Neural progenitor cell (in vitro differentiated cells): ENCODE measurements around the gene CHD8.

Source experiments
- EZH2 ChIP-seq: fragments of 200-600 bp; sonication (generic); IDR thresholded peaks from 2 replicates; pipeline ENCODE4 v1.6.1; 2017; ENCODE audit warnings: antibody characterized with exemption, mild to moderate bottlenecking, moderate library complexity
- EZH2phosphoT487 ChIP-seq: fragments of 200-600 bp; sonication (generic); IDR thresholded peaks from 2 replicates; pipeline ENCODE4 v1.6.1; 2017; ENCODE audit warnings: antibody characterized with exemption
- TF ChIP-seq, protein P1 (sequence below): fragments of 200-600 bp; sonication (generic); IDR thresholded peaks from 2 replicates; pipeline ENCODE4 v1.5.1; 2017; ENCODE audit warnings: antibody characterized with exemption, mild to moderate bottlenecking

DNA sequence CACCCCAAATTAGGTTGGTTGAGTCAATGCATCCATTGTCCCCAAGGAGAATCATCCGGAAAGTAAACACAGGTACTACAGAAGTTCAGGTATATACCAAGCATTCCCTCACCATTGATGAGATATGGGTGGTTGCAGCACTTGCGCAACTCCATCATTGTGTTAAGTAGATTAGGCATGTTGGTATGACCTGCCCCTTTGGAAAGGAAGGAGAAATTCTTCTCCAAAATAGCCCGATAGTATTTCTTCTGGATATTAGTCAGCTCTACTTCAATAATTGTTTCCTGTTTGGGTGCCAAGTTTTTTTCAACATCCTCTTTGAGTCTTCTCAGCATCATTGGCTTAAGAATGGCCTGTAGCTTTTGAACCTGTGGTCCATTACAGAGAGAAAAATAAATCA lies 50.8 kb downstream of the CHD8 start:
- TF ChIP-seq, protein P1, sequence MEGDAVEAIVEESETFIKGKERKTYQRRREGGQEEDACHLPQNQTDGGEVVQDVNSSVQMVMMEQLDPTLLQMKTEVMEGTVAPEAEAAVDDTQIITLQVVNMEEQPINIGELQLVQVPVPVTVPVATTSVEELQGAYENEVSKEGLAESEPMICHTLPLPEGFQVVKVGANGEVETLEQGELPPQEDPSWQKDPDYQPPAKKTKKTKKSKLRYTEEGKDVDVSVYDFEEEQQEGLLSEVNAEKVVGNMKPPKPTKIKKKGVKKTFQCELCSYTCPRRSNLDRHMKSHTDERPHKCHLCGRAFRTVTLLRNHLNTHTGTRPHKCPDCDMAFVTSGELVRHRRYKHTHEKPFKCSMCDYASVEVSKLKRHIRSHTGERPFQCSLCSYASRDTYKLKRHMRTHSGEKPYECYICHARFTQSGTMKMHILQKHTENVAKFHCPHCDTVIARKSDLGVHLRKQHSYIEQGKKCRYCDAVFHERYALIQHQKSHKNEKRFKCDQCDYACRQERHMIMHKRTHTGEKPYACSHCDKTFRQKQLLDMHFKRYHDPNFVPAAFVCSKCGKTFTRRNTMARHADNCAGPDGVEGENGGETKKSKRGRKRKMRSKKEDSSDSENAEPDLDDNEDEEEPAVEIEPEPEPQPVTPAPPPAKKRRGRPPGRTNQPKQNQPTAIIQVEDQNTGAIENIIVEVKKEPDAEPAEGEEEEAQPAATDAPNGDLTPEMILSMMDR: no peak
- no peak for TF ChIP-seq EZH2
- no peak for TF ChIP-seq EZH2phosphoT487
